Stimulated activated CD8-positive, alpha-beta memory T cell treated with anti-CD3 and anti-CD28 coated beads, Interleukin-15, amount 100 ng/mL, for 4 hours (primary cell): ENCODE results near the gene PTPN4.

ENCODE experiments used
- DNase-seq, 2 donors: peaks; one replicate each; pipeline ENCODE4 v3.0.0-alpha.2; 2020; ENCODE audit warnings: low read depth in 2 of 2

The PTPN4 gene

GRCh38 chr2:119759451-119760236 is at the start of gene PTPN4:
Gene PTPN4 (plus strand): TSS chr2:119759922. CDS start chr2:119809854, 49,932 bp downstream.
- peak; percentile 93 to 95 for DNase-seq

- no peak for DNase-seq
Measured at GRCh38 chr2:119710281-119710680, 49.4 kb upstream of the PTPN4 start.

- no peak for DNase-seq
Measured at GRCh38 chr2:119711352-119711751, 48.4 kb upstream of the PTPN4 start.

- no peak for DNase-seq
Measured at GRCh38 chr2:119712571-119712970, 47.2 kb upstream of the PTPN4 start.

GRCh38 chr2:119713819-119714490 is 45.8 kb upstream of the PTPN4 start:
- no peak for DNase-seq

- no peak for DNase-seq
Measured at GRCh38 chr2:119715409-119716283, 44.1 kb upstream of the PTPN4 start.

GRCh38 chr2:119716284-119716672 is 43.4 kb upstream of the PTPN4 start:
- no peak for DNase-seq

GRCh38 chr2:119718501-119719260 is 41.0 kb upstream of the PTPN4 start:
- DNase-seq: no peak

GRCh38 chr2:119719261-119719627 is 40.5 kb upstream of the PTPN4 start:
- no peak for DNase-seq

- DNase-seq: no peak
Measured at GRCh38 chr2:119721043-119721442, 38.7 kb upstream of the PTPN4 start.

- DNase-seq: no peak
Measured at GRCh38 chr2:119721462-119721861, 38.3 kb upstream of the PTPN4 start.

GRCh38 chr2:119721904-119722303 is 37.8 kb upstream of the PTPN4 start:
- no peak for DNase-seq

- no peak for DNase-seq
Measured at GRCh38 chr2:119723186-119723585, 36.5 kb upstream of the PTPN4 start.

- DNase-seq: no peak
Measured at GRCh38 chr2:119723784-119724467, 35.8 kb upstream of the PTPN4 start.

- no peak for DNase-seq
Measured at GRCh38 chr2:119724656-119725485, 34.9 kb upstream of the PTPN4 start.

- no peak for DNase-seq
Measured at GRCh38 chr2:119727493-119727892, 32.2 kb upstream of the PTPN4 start.

- no peak for DNase-seq
Measured at GRCh38 chr2:119728421-119728820, 31.3 kb upstream of the PTPN4 start.

- DNase-seq: no peak
Measured at GRCh38 chr2:119730671-119731177, 29.0 kb upstream of the PTPN4 start.

- DNase-seq: no peak
Measured at GRCh38 chr2:119731983-119732382, 27.7 kb upstream of the PTPN4 start.

- no peak for DNase-seq
Measured at GRCh38 chr2:119732601-119733164, 27.0 kb upstream of the PTPN4 start.
